GM18858 (cell line): ENCODE measurements around the gene DNAJB4.
"Not testable (repeated sequence)": the region's sequence is repeated elsewhere in the genome, so short reads cannot be mapped to it uniquely, and the experiment has no call there.

ENCODE experiments used
- ATAC-seq: cut with Tn5 transposase; IDR thresholded peaks from one replicate; pipeline ENCODE4 v1.9.1; 2021; ENCODE audit not compliant: unreplicated experiment

Gene DNAJB4

GRCh38 chr1:78004719-78005447 lies at the start of gene DNAJB4:
TSS of gene DNAJB4 (plus strand) at chr1:78004939. CDS start at chr1:78005111, 172 bp downstream.
- peak; percentile 96 for ATAC-seq

- ATAC-seq, result no peak
These were observed 49.0 kb upstream of the DNAJB4 start for GRCh38 chr1:77955709-77956108.

- ATAC-seq, result no peak
These were observed 48.3 kb upstream of the DNAJB4 start for GRCh38 chr1:77956464-77956863.

- no peak for ATAC-seq
These were observed 46.3 kb upstream of the DNAJB4 start for GRCh38 chr1:77958391-77958790.

- no peak for ATAC-seq
These were observed 45.9 kb upstream of the DNAJB4 start for GRCh38 chr1:77958850-77959249.

GRCh38 chr1:77961392-77961791 lies 43.3 kb upstream of the DNAJB4 start:
- no peak for ATAC-seq

- no peak for ATAC-seq
These were observed 38.4 kb upstream of the DNAJB4 start for GRCh38 chr1:77966291-77966690.

GRCh38 chr1:77970192-77970591 lies 34.5 kb upstream of the DNAJB4 start:
- no peak for ATAC-seq

- ATAC-seq, result no peak
These were observed 32.7 kb upstream of the DNAJB4 start for GRCh38 chr1:77972080-77972479.

GRCh38 chr1:77975386-77975785 lies 29.4 kb upstream of the DNAJB4 start:
- no peak for ATAC-seq

GRCh38 chr1:77975907-77976306 lies 28.8 kb upstream of the DNAJB4 start:
- no peak for ATAC-seq

- no peak for ATAC-seq
These were observed 28.2 kb upstream of the DNAJB4 start for GRCh38 chr1:77976433-77977076.

- ATAC-seq, result peak; percentile 0
These were observed 26.8 kb upstream of the DNAJB4 start for GRCh38 chr1:77977989-77978292.

GRCh38 chr1:77978293-77978968 lies 26.3 kb upstream of the DNAJB4 start:
- peak; percentile 63 for ATAC-seq

- ATAC-seq, result peak; percentile 66
These were observed 25.5 kb upstream of the DNAJB4 start, which contains the start of gene FUBP1 for GRCh38 chr1:77978969-77979876. TSS of gene FUBP1 (minus strand) at chr1:77979072. CDS start at chr1:77979004, 68 bp downstream.

GRCh38 chr1:77983352-77983996 lies 21.3 kb upstream of the DNAJB4 start:
- ATAC-seq, result not testable (repeated sequence)

GRCh38 chr1:77983997-77984355 lies 20.8 kb upstream of the DNAJB4 start:
- ATAC-seq, result no peak

GRCh38 chr1:77984629-77985028 lies 20.1 kb upstream of the DNAJB4 start:
- ATAC-seq, result no peak

- no peak for ATAC-seq
These were observed 17.9 kb upstream of the DNAJB4 start for GRCh38 chr1:77986810-77987209.

GRCh38 chr1:77987919-77988318 lies 16.8 kb upstream of the DNAJB4 start:
- no peak for ATAC-seq

GRCh38 chr1:77989744-77990143 lies 15.0 kb upstream of the DNAJB4 start:
- no peak for ATAC-seq
